Ramos (cell line): ENCODE results near the gene ARHGAP19.
"Not testable (repeated sequence)": the region's sequence is repeated elsewhere in the genome, so short reads cannot be mapped to it uniquely, and the experiment has no call there.

Experiments used
- in situ Hi-C: fragments of 300-500 bp; cut with MboI; formaldehyde crosslinking; loops from one replicate; pipeline ENCODE4 v1.14.3; 2022; ENCODE audit warnings: low sequenced_read_pairs; ENCODE audit not compliant: unreplicated experiment

The ARHGAP19 gene

DNA sequence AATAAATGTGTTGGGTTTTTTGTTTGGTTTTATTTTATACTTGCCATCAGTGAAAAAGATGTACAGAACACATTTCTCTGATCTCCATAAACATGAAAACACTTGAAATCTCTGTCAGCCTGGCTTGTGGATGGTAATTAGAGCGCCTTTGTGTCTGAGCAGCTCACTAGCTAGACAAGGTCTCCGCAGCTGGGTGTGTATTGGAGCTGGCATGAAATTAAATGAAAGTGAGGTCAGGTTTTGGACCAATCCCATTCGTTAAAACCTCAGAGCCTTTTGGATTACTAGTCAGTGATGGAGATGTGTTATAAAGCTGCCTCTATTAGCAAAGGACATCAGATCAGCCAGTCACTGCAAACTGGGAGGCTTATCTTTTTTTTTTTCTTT lies 29.4 kb upstream of the ARHGAP19 start:
- in situ Hi-C loops = no loop called here

DNA sequence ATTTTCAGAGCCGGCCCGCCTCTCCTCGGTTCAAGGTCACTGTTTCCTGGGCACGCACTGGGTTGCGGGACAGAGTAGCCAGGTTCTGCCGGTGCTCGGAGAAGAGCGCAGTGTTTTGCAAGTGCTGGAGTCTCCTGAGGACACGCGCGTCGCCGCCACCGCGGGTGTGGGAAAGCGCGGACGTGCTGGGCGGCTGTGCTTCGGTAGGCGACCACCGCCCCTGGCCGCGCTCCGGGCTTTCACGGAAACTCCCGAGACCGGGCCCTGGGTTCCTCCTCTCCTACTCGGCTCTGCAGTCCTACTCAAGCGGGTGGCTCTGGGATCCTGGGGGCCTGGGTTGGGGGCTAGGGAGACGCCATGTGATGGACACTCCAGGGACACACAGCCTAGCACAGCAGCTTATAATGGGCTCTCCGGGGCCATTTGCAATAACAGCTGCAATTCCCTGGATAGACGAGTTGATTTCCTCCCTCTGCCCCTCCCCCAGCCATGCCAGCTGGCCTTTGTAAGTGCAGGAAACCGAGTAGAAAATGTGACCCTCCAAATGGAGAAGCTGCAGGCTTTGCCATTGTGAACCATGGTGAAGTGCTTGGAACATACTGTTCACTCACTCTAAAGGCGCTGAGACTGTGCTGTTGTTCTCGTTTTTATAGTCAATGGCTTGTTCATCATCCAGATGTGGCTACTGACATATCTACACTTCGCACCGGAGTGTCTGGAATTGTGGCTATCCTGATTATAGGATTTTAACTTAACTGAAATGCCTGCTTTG lies 28.8 kb upstream of the ARHGAP19 start:
- in situ Hi-C loops = no loop called here

DNA sequence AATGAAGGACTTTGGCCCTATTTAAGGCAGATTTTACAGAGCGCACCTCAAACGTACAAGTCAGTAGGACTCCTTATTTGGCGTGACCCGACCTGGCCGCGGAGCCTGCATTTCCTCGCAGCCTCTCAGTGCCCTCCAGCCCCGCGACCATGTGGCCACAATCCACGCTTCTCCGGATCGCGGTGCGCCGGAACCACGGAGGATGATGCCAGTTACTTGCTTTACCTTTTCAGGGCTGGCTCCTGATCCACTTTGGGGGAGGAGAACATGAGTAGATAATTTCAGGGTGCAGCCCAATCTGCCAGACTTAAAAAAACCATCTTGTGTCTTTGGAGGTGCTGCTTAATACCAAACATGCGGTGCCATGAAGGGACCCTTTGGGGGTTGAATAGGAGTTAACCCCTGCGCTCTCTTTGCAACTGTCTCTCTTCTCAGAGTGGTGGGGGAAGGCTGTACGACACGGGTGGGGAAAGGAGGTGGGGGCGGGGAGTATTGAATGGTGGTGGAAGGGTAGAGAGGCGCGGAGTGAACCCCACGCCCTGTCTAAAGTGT lies 28.1 kb upstream of the ARHGAP19 start:
- in situ Hi-C loops = no loop called here

DNA sequence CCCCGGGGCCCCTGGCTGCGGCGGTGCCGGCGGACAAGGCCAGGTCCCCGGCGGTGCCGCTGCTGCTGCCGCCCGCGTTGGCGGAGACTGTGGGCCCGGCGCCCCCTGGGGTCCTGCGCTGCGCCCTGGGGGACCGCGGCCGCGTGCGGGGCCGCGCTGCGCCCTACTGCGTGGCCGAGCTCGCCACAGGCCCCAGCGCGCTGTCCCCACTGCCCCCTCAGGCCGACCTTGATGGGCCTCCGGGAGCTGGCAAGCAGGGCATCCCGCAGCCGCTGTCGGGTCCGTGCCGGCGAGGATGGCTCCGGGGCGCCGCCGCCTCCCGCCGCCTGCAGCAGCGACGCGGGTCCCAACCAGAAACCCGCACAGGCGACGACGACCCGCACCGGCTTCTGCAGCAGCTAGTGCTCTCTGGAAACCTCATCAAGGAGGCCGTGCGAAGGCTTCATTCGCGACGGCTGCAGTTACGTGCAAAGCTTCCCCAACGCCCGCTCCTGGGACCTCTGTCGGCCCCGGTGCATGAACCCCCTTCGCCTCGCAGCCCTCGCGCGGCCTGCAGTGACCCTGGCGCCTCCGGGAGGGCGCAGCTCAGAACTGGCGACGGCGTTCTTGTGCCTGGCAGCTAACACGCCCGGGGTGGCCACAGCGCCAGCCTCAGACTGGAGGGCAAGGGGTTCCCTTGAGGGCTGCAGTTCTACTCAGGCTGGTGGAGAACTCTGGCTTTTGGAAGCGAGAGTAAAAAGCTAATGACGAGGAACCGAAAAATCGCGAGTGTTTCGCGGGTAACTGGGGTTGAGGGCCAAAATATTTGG lies 27.4 kb upstream of the ARHGAP19 start:
- in situ Hi-C loops = no loop called here

DNA sequence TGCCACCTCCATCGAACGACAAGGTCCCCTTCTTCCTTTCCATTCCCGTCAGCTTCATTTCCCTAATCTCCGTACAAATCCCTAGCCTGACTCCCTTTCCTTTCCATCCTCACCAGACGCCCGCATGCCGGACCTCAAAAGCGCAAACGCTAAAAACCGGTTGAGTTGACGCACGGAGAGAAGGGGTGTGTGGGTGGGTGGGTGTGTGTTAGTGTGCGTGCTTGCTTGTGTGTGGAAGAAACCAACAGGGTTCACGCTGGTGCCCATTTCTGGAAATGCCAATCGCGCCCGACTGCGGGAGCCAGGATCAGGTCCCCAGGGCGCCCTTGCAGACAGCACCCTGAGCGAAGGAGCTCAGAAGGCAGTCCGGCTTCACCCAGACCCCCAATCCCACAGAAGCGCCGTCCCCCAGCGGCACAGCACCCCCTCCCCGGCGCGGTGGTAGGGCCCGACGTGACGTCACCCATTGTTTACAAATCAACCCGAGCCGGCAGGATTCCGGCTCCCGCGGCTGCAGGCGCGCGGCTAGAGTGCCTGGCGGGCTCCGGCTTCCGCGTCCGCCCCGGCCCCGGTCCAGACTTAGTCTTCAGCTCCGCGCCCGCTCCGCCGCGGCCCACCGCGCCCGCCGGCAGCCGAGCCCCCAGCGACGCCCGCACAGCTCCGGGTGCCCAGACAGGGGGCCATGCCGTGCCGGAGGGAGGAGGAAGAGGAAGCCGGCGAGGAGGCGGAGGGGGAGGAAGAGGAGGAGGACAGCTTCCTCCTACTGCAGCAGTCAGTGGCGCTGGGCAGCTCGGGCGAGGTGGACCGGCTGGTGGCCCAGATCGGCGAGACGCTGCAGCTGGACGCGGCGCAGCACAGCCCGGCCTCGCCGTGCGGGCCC lies 26.6 kb upstream of the ARHGAP19 start, which contains the start of gene FRAT1:
Gene FRAT1, plus strand, starts transcription at position 500 of the 880 bp plus-strand sequence. Its CDS starts 183 bp downstream, at position 683.
- in situ Hi-C loops = no loop called here

DNA sequence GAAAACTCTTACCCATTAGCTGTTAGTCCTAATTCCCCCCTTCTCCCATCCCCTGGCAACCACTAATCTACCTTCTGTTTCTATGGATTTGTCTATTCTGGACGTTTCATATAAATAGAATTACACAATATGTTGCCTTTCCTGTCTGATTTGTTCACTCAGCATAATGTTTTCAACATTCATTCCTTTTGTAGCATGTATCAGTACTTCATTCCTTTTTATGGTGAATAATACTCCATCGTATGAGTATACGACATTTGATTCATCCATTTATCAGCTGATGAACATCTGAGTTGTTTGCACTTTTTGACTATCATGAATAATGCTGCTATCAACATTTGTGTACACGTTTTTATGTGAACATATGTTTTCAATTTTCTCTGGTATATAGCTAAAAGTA lies 22.2 kb upstream of the ARHGAP19 start:
- in situ Hi-C loops = no loop called here

DNA sequence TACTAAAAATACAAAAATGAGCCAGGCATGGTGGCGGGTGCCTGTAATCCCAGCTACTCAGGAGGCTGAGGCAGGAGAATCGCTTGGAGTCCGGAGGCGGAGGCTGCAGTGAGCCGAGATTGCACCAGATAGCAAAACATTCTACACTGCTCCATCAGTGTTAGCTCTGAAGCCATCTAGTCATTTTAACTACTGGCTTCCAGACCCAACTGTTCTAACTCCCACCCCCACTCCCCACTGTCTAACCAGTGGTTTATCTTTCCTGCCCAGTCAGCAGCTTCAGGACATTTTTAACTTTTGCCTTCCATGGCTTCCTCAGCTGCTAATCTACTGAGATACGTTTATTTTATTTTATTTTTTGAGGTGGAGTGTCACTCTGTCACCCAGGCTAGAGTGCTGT lies 20.5 kb upstream of the ARHGAP19 start:
- in situ Hi-C loops = no loop called here

DNA sequence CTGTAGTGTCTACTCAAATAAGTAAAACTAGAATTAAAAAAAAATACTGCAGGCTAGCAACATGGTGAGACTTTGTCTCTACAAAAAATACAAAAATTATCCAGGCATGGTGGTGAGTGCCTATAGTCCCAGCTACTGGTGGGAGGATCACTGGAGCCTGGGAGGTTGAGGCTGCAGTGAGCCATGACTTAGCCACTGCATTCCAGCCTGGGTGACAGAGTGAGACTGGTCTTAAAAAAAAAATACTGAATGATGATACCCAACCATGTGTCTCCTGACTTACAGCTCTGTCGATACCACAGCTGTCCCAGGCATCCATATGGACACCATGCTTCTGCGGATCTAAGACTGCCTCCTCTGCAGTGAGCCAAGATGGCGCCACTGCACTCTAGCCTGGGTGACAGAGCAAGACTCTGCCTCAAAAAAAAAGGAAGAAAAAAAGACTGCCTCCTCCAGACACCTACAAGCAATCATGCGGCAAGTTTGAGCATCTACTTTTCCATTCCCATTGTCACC lies 18.7 kb upstream of the ARHGAP19 start:
- in situ Hi-C loops = no loop called here

DNA sequence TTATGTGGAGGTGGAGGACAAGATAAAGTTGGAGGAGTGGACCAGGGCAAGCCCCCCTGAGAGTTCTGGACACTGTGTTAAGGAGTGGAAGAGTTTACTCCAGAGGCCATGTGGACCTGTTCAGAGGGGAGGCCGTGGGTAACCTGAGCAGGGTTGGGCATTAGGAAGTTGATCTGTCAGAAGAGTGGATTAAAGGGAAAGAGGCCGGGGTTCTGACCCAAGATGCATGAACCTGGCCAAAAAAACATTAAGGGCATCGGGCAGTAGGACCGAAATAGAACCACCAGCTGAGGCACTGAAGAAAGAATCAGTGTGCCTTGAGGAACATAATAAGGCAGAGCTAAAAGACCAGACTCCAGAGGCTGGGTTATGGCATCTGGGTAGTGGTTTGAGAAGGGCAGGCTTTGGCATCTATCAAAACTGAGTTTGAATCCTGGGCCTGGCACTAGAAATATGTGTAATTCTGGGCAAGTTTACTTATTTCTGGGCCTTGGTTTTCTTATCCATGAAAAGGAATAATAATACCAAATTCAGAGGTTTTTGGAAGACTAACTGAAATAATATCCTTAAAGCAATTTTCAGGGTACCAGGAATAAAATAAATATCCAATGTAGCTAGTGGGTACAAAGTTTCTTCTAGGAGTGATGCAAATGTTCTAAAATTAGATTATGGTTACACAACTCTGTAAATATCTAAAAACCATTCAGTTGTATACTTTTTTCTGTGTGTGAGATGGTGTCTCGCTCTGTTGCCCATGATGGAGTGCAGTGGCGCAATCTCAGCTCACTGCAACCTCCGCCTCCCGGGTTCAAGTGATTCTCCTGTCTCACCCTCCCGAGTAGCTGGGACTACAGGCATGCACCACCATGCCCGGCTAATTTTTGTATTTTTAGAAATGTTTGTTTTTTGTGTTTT lies 15.7 kb upstream of the ARHGAP19 start:
- in situ Hi-C loops = no loop called here

DNA sequence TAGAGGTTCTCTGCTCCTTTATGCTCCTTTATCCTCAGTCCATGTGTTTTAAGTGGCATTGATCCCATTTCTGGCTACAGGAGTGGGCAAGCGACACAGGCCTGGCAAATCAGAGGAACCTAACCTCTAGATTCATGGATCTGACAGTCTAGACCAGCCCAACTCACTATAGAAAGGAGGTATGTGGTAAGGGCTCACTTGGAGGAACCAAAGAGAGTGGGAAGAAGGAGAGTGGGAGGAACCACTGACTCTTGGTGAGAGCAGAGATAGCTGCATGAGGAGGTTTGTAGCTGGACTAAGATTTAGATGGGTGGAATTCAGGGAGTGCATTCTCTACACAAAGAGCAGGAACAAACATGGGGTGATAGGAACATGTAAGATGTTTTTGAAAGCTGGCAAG lies 15.0 kb upstream of the ARHGAP19 start:
- in situ Hi-C loops = no loop called here

DNA sequence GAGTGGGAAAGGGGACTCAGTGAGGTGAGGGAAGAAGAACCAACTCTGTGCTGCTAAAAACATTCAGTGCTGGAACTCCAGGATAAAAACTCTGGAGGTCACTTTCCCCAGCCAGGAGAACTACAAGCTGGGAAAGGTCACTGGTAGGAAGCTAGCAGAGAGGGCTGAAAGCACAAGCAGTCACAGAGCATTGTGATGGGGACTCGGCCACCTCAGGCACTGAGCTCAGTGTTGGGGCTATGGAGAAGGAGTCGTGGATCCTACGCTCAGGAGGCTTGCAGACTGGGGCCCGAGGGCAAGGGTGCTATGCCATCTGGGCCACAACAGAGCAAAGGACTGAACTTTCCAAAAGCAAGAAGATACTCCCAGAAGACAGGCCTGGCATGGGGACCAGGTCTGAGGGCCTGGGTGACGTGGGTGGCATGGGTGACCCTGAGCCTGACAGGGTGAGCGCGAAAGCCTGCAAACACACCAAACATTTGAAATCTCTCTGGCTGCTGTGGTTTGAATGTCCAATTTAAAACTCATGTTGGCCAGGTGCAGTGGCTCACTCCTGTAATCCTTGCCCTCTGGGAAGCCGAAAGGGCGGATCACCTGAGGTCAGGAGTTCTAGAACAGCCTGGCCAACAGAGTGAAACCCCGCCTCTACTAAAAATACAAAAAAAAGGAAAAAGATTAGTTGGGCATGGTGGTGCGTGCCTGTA lies 9.8 kb upstream of the ARHGAP19 start:
- in situ Hi-C loops = no loop called here

DNA sequence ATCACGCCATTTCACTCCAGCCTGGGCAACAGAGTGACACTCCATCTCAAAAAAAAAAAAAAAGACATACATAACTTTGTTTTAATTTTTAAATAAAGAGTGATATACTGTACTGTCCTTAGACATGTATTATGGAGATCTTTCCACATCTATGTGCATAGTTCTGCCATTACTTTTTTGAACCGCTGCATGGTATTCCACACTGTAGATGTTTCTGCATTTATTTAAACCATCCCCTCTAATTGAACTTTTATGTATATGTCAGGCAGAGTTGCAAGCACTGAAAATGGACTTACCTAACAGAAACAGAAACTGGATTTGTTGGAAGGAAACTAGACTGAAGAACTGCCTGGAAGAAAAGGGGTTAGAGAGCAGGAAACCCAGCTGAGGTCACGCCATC lies 8.5 kb upstream of the ARHGAP19 start:
- in situ Hi-C loops = no loop called here

DNA sequence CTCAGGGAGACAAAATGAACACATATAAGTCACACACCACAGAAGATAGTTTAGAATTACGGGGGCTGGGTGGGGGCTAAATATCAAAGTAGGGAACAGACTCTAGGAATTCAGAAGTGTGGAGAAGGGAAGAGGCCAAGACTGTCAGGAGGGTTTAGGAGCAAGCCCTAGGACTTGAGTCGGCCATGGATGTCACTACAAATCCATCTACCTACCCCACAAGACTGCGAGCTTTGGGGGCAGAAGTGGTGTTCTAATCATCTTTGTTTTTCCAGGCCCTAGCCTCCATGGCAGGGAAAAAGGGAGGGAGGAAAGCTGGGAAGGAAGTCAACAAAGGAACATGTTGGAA lies 5.8 kb upstream of the ARHGAP19 start:
- in situ Hi-C loops = no loop called here

DNA sequence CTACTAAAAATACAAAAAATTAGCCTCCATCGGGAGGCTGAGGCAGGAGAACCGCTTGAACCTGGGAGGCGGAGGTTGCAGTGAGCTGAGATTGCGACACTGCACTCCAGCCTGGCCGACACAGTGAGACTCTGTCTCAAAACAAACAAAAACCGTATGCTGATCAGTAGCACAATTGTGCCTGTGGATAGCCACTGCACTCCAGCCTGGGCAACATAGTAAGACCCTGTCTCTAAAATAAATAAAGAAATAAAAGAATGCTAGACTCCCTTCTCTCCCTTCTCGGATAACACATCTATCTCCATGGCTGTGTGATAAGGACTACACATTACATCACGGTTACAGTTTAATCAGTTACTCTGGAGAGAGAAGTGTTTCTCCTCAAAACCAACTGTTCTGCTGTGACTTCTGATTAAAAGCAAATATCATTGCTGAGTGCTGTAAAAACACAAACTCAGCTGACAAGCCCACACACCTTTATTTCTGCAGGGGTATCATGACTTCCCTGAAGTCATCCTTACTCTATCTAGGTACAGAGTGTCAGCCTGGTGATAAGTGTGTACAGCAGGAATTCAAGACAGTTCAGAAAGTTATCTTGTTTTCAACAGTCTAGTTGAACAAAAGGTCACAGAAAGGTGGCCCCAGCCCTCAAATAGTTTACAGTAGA lies 5.3 kb upstream of the ARHGAP19 start:
- in situ Hi-C loops = no loop called here

DNA sequence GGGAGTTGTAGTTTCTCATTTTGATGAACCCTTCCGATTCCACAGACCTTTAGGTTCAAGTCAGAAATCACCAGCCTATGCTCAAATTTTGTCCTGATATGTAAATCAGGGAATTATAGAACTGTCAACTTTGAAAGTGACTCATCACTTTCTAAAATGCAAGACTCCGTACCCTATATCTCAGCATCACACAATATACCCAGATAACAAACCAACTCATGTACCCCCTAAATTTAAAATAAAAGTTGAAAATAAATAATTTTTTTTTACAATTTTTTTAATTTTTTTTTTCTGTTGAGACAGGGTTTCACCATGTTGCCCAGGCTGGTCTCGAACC lies 393 bp upstream of the ARHGAP19 start:
- in situ Hi-C loops = no loop called here

DNA sequence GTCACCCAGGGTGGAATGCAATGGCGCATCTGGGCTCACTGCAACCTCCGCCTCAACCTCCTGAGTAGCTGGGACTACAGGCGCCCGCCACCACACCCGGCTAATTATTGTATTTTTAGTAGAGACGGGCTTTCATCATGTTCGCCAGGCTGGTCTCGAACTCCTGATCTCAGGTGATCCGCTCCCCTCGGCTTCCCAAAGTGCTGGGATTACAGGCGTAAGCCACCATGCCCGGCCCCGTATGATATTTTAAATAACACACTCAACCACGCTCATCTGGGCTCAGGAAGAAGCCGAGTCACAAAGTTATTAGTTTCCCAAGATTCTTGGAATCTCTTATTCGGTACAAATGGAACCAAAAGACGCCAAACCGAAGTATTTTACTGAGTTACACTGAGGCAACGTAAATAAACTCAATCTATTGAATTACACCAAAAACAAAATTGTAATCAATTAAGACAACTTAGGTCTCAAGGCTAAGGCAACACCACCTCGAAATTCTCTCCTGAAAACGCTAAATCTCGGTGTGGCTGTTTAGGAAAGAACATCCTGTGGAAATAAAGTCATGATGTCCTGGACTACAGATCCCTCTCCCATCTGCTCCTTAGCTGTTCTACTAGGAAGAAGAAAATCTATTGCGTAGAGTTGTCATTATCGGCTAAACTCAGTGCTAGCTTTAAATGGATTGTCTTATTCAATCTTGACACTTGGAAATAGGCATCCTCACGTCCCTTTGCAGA lies 910 bp downstream of the ARHGAP19 start:
- in situ Hi-C loops = no loop called here

DNA sequence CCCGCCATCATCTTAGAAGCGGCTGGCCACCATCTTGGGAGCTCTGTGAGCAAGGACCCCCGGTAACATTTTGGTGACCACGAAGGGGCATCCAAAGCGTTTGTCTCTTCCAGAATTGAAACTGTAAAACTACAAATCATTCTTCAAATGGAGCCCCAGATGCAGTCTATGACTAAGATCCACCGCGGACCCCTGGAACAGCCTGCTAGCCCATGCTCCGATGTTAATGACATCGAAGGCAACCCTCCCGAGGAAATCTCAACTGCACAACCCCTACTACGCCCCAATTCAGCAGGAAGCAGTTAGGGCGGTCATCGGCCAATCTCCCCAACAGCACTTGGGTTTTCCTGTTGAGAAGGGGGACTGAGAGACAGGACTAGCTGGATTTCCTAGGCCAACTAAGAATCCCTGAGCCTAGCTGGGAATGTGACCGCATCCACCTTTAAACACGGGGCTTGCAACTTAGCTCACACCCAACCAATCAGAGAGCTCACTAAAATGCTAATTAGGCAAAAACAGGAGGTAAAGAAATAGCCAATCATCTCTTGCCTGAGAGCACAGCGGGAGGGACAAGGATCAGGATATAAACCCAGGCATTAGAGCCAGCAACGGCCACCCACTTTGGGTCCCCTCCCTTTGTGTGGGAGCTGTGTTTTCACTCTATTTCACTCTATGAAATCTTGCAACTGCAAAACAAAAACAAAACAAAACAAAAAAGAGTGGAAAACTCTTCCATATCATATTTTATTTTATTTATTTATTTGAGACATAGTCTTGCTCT lies 1.7 kb downstream of the ARHGAP19 start:
- in situ Hi-C loops = not testable (repeated sequence)
